NCI-H2107 treated with DMSO at 0.1 percent for 48 hours (cell line): ENCODE data around the gene GFPT2.
"Not testable (repeated sequence)": the region's sequence is repeated elsewhere in the genome, so short reads cannot be mapped to it uniquely, and the experiment has no call there.

Experiments used
- DNase-seq: peaks from one replicate; lab custom pipeline; 2025; ENCODE audit not compliant: unreplicated experiment; lab: John Stamatoyannopoulos, UW

GFPT2 gene

DNA sequence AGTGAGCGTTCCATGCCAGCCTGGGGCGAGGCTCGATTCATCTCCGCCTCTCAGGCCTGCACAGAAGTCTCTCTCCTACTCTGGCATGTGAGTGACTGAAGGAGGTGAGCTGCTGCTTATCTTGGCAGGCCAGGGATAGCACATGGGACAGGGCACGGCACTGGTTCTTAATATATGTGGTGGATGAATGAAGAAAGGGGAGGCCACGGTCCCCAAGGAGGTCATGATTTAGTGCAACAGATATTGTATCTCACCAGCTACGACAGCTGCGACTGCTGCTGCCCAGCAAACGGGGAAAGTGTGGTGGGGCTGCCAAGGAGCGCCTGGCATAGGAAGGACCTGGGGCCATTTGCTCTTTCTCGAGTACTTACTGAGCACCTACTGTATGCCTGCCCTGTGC is 41.9 kb downstream of the GFPT2 start:
- no peak for DNase-seq

DNA sequence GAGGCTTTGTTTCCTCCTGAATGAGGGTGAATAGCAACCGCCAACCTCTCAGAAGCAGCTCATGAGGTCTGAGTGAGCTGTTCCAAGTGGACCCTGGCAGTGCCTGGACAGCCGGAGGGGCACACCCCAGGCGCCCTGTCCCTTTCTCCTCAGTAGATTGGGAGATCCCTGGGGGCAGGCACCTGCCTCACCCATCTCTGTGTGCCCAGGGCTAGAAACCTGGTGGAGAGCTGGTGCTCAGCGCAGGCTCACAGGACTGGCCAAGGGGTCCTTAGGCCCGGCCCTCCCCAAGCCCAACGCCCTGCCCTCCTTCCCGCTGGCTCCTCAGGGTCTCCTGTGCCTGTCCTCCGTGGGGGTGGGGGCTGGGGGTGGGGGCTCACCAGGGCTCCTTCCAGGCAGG is 46.3 kb downstream of the GFPT2 start:
- no peak for DNase-seq

DNA sequence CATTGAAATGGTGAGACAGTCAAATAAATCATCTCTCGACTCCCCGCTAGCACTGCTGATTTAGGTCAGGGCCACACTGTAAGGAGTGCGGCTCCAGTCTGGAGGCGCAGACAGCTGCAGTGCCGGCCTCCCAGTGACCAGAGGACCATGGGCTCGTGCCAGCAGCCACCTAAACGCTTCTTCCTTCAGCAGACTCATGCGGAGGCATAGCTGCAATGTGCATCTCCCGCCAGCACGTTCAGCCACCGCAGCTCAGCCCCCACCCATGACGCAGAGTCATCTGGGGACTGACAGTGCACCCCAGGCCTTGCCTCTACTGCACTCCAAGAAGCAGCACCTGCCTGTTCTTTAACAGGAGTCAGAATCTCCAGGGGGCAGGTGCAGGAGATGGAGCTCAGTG is 47.7 kb downstream of the GFPT2 start:
- no peak for DNase-seq

DNA sequence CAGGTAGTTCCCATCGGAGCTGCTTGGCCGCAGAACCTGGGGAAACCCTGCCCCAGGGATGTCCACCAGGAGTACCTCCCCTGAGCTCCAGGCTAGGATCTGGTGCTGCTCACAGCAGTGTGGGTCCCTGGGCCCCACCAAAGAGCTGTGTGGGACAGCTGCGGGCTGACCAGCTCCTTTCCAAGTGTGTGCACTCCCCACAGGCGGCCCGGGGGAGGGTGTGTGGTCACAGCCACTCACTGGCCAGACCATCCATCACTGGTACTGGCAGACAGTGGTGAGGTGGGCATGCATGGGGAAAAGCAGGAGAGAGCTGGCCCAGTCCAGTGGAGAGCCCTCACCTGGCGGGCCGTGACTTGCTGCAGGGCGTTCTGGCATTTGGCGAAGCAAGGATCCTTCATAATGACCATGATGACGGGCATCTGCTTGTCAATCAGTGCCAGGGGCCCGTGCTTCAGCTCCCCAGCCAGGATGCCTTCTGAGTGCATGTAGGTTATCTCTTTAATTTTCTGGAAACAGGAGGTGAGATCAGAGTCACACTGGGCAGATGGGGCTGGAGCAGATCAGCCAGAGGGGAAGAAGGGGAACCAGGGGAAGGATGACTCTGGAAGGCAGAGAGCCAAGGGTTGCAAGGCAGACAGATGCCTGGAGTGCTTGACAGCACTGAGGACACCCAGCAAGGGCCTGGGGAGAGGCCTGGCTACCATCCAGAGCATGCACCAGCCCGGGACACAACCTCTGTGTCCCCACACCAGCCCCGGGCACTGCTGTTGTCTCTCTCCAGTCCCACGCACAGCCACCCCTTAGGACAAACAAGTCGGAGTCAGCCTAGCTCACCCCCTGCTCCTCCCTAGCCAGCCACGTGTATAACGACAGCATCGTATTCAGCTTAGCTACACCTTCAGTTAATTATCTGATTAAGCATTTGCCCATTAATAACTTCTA is 48.4 kb downstream of the GFPT2 start:
- DNase-seq: no peak

DNA sequence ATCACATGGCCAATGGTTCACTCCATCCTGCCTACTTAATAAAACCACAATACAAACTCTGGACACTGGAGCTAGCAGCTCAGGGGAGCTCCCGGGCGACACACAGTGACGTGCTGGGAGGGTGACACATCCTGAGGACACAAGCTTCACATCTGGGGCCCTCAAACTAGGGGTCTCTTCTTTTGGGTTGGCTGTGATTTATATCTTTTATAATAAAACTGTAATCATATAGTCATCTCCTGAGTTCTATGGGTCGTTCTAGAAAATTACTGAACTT is 49.2 kb downstream of the GFPT2 start:
- no peak for DNase-seq

DNA sequence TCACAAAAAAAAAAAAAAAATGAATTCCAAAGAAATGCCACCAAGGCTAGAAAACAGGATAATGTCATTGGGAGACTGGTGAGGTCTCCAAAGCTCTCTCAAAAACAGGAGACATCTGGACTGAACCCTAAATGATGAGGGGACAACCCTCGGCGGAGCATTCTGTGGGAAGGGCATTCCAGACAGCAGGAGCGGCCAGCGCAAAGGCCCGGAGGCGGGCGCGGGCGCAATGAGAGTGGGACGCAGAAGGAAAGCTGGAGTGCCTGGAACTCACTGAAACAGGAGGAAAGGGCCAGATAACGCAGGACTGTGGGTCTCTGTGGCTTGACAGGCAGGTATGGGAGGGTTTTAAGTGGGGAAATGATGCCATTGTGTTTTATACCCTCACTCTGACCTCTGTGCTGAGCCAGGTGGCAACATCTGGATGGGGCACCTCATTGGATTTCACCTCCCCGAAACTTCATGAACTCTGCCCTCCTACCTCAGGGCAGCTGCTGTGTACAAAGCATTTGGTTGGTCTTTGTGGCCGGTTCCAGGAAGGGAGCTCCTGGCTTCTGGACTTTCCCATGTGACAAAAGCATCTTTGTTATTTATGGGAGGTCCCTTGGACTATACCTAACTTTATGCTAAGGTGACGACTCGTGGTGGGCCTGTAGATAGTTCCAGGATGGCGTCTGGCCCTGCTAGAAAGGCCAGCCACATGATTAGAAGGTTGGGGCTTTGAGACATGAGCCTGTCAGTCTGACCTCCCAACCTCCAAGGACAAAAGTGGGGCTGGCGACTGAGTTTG is 49.7 kb downstream of the GFPT2 start:
- no peak for DNase-seq

DNA sequence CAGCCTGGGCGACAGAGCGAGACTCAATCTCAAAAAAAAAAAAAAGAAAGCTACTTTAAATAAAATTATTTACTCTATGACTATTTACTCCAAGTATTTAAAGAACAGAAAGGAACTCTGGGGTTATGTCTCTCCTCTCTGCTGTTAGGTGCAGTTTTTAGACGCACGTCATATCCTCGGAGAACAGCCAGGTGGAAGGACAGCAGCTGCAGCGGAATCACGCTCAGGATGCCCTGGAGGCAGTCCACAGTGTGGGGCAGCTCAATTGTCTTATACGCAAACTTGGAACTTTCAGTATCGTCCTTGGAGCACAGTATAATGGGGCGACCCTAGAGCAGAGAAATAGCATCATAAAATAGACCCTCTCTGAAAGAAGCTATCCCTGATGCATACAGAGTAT is 50.9 kb downstream of the GFPT2 start:
- no peak for DNase-seq

DNA sequence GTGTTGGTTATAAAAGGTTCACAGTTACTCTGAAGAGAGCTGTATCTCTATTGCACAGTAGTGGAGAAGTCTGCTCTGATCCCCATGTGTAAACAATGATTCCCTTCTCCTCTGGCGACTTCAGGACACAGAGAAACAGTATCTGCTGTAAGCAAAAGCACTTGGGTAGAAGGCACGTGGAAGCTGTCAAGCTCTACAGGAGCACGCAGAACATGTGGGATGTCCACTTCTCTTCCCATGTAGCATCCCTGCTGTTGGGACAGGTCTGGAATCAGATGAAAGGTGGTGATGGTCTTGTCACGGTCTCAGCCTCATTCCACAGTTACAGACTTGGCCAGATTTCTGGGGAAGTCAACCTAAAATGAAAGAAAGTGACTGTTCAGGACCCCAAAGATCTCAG is 51.9 kb downstream of the GFPT2 start:
- no peak for DNase-seq

DNA sequence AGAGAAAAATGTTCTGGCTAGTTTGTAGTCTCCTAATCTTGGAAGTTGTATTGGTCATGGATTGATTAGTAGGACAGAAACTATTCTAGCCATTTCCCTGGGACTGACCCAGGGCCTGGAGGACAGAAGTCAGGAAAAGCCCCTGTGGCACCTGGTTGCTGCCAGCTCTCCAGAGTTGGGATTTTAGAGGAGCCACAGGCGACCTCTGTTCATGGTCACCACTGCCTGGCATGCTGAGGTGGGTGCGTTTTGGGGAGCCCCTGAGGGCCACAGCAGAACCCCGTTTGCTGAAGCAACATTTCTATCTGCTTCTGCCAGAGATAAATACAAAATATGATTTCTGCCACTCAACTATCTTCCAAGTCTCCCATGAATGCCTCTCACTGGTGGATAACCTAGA is 53.6 kb downstream of the GFPT2 start:
- DNase-seq: no peak

DNA sequence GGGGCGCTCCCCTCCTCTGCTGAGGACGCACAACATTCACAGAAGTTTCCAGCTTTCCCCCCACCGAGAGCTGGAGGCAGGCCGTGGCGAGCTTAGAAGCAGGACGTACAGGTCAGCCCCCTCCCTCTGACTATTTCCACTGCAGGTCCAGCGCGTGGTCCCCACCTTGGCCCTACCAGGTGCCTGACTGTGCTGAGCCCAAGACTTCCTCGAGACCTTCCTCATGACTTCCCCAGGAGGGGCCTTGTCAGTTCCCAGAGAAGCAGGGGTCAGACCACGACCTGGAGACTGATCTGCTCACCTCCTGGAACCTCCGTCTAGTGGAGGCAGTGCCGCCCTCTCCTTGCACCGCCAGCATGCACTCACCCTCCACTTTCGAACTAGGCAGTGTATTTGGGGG is 54.1 kb downstream of the GFPT2 start:
- not testable (repeated sequence) for DNase-seq

DNA sequence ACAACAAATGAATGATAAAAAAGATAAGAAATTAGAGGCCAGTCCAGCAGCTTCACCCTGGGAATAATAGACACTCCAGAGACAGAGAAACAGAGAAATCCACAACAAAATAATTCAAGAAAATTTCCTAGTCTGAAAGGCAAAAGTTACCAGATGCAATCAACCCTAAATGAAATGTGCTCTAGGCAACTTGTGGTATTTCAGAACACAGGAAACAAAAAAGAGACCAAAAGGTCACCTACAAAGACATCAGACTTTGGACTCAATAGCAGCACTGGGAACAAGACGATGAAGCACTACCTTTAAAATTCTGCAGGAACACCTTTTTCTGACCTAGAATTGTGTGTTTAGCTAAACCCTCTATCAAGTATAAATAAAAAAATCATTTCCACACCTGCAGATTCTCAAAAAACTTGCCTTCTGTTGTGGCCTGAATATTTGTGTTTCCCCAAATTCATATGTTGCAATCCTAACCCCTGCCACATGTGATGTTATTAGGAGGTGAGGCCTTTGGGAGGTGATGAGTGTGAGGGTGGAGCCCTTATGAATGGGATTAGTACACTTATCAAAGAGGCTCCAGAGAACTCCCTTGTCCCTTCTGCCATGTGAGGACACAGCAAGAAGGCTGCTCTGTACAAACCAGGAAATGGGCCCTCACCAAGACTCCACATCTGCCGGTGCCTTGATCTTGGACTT is 55.4 kb downstream of the GFPT2 start:
- no peak for DNase-seq

DNA sequence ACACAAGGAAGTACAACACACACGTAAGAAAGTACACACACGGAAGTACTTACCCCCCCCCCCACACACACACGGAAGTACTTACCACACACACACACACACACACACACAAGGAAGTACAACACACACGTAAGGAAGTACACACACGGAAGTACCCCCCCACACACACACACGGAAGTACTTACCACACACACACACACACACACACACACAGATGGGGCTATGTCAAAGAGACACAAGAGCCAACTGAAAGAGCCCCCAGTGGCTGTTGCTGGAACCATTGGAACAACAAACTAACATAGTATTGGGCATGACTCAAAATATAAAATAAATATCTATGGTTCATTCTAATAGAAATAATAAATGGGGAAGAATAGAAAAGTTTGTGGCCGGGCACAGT is 56.4 kb downstream of the GFPT2 start:
- no peak for DNase-seq

DNA sequence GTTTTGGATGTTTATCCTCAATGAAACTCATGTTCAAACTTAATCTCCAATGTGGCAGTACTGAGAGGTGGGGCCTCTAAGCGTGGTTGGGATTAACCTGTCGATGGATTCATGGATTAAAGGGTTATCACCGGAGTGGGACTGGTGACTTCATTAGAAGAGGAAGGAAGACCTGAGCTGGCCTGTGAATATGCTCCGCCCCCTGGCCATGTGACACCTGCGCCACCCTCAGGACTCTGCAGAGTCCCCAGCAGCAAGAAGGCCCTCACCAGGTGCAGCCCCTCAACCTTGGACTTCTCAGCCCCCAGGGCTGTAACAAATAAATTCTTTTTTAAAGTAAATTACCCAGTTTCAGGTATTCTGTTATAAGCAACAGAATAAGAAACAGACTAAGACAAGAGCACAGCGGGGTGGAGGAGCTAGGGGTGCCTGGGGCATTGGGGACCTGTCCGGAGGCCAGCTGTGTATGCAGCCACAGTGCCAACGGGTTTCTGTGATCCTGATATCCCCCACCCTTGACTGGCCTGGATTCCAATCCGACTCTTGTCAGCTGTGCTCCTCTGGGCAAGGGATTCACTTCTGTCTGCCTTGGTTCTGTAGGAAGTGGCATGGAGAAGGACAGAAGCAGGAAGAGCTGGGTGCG is 58.1 kb downstream of the GFPT2 start:
- no peak for DNase-seq

DNA sequence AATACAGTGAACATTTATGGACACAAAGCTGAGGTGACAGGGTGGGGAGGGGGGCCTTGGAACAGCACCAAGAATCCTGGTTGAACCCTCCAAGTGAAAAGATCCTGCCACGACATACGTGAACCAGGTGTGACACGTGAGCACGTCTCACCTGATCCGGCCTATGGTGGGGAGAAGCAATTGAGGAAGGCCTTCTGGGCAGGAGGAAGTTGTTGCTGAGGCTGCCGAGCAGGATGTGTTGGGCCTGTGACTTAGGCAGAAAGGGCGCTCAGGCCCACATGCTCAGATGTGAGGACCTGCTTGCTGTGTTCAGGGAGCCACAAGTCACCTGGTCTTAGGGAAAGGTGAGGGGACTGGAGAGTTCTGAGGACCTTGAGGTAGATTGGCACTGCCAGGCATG is 58.7 kb downstream of the GFPT2 start:
- DNase-seq: no peak

DNA sequence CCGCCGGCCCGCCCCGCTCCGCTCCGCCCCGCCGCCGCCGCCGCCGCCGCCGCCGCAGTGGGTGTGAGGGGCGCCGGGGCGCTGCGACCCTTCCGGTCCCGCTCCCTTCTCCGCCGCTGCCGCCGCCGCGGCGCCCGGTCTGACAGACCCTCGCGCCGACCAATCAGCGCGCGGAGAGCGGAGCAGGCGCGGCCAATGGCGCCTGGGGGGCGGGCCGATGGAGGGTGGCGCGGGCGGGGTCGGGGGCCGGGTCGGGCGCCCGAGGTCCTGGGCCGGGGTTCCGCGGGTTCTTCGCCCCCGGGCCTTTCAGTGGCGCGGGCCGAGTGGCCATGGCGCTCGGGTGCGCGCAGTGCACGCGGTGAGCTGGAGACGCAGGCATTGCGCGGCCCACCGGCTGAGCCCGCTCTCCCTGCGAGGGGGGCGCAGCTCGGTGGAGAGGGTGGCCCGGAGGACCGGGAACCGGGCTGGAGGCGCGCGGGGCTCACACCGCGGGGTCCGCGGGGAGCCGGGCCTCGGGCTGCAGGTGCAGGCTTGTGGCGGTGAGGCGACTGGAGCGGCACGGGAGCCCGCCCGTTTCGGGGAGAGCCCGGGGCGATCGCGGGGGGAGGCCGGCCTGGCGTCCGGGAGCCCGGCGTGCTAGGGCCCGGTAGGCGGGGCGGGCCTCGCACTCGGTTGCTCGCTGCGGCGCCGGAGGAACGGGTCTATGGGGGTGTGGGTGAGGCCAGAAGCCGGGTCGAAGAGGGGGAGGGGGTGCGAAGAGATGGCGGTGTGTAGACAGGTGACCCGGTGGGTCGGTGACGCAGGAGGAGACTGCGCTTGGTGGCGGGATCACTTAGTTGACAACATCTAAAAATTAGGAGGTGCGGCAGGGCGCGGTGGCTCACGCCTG is 60.9 kb downstream of the GFPT2 start, which contains the start of gene MAPK9:
Gene MAPK9 (minus strand): TSS at position 141 of the 889 bp plus-strand sequence. CDS start 11,522 bp downstream, outside the sequence.
- peak; percentile 14 for DNase-seq

DNA sequence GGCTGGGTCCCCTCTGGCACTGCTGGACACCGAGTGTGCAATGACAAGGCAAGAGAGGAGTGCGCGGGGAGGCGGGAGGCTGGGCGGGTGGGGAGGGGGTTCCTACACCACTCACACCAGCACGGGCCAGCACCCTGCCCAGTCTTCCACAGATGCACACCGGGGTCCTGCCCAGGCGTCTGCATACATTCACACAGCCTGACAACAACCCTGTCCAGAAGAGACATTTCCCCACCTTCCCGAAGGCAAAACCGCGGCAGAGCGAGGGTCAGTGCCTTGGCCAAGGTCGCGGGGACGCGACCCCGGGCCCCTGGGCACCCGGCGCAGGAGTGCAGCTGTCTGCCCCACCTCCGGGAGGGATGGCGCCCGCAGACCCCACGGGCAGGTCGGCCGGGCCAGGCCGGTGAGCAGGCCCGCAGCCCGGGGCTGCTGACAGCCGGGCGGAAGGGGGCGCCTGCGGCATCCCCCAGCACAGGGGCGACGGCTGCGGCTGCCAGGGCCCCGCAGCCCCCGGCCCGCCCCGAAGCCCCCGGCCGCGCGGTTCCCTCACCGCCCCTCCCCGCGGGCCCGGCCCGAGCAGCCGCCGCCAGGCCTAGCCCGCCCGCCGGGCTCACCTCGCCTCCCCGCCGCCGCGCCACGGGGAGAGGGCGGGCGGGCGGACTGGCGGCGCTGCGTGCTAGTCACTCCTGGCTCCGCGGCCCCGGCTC is 61.7 kb downstream of the GFPT2 start:
- no peak for DNase-seq

DNA sequence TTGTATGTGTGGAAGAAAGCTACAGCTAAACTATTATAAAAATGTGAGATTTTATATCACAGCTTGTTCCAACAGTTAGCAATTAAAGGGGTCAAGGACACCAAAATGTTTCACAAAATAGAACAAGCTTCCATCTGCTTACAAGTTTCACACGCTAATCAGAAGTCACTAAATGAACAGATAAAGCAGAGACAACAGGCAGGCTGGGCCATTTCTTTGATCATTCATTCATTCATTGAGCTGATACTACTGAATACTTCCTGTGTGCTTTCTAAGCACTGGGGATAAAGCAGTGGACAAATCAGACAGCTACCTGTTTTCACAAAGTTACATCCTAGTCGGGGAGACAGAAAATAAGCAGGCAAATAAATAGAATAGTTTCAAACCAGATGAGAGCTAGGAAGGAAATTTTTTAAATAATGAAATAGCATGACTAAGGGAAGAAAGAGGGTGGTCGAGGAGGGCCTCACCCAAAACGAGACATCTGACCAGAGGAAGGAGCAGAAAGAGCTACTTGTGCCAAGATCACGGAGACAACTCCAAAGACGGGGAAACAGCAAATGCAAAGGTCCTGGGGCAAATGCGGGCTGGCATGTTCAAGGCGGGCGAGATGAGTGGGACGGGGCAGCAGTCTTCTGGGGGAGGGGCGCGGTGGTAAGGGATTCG is 62.4 kb downstream of the GFPT2 start:
- DNase-seq: no peak

DNA sequence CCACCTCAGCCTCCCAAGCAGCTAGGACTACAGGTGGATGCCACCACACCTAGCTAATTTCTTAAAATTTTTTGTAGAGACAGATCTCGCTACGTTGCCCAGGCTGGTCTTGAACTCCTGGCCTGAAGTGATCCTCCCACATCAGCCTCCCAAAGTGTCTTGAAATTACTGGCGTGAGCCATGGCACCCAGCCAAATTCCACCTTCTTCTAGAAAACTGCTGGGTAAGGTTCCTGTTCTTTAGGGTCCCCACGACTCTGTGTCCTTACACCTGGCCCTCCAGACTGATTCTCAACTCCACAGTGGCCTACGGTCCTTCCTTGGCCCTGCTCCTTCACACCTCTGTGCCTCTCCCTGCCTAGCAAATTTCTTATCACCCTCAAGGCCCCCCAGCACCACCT is 63.2 kb downstream of the GFPT2 start:
- DNase-seq: no peak

DNA sequence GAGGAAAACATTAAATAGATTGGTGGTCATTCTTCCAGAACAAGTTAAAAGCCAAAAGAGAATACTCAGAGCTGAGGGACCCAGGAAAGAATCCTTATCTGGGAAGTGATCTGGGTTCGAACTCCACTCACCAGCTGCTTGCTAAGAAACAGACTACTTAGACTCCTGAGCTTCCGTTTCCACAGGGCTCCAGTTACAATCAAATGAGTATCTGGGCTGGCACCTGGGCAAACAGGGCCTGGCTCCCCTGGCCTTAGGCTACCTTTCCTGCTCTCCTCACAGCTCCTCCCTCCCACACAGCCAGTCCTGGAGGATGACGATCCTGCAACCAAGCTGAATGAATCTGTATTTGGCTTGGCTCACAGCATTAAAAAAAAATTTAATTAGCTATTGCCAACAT is 63.7 kb downstream of the GFPT2 start:
- DNase-seq: no peak
